ENCODE results near the gene MEOX2.

DNA sequence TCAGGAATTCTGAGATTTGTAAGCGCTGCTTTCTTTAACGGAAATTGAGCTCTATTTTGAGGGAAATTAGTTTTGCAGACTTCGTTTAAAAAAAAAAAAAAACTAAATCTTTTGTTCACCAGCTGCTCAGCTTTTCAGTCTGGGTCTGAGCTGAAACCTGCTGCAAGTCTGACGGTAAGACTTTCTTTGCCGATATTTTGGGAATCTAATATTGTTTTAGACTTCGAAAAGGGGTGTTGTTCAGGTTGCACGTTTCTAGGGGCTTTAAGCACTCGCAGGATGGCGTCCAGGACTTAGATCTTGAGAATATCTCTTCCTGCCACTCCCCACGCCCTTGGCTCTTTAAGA lies 1.8 kb upstream of the MEOX2 start:
- no peak for TF ChIP-seq POLR2A (IDR thresholded peaks at IDR 0.05)
- TF ChIP-seq, protein P1, sequence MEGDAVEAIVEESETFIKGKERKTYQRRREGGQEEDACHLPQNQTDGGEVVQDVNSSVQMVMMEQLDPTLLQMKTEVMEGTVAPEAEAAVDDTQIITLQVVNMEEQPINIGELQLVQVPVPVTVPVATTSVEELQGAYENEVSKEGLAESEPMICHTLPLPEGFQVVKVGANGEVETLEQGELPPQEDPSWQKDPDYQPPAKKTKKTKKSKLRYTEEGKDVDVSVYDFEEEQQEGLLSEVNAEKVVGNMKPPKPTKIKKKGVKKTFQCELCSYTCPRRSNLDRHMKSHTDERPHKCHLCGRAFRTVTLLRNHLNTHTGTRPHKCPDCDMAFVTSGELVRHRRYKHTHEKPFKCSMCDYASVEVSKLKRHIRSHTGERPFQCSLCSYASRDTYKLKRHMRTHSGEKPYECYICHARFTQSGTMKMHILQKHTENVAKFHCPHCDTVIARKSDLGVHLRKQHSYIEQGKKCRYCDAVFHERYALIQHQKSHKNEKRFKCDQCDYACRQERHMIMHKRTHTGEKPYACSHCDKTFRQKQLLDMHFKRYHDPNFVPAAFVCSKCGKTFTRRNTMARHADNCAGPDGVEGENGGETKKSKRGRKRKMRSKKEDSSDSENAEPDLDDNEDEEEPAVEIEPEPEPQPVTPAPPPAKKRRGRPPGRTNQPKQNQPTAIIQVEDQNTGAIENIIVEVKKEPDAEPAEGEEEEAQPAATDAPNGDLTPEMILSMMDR (IDR thresholded peaks at IDR 0.05): no peak

Measured in right lobe of liver (tissue), 4 donors.